Adrenal gland (tissue), 12 donors: ENCODE data around the gene KLF17. TPM values are rescaled to one million over a fixed set of nuclear protein-coding genes. Genes with fewer than 3 reads are reported as not detected.

Source experiments
- DNase-seq, 7 donors: peaks; one replicate each; pipeline ENCODE4 v3.0.0-alpha.2; 2019 to 2020
- H3K27ac ChIP-seq, 5 donors: fragments of 200-600 bp; sonication (generic) in 4 of 5; 1 replicate in 3 of 5; 2 replicates in 2 of 5; pipeline versions ENCODE4 v1.5.1 to v1.8.0; 2016 to 2020; ENCODE audit warnings: mild to moderate bottlenecking in 1 of 5
- H3K27me3 ChIP-seq: fragments of 200-600 bp; 2 replicates; pipeline ENCODE4 v1.8.0; 2021
- H3K36me3 ChIP-seq, 2 donors: fragments of 200-600 bp; replicated peaks in 1 of 2; 1 replicate in 1 of 2; 2 replicates in 1 of 2; pipeline versions ENCODE4 v1.5.1 to v1.8.0; 2018 to 2022
- H3K4me1 ChIP-seq, 2 donors: fragments of 200-600 bp; replicated peaks in 1 of 2; 1 replicate in 1 of 2; 2 replicates in 1 of 2; pipeline versions ENCODE4 v1.5.1 to v1.8.0; 2018 to 2021
- H3K4me3 ChIP-seq, 4 donors: fragments of 200-600 bp; sonication (generic) in 3 of 4; one replicate each; pipeline ENCODE4 v1.5.1; 2016 to 2018
- H3K9me3 ChIP-seq, 3 donors: fragments of 200-600 bp; sonication (generic) in 1 of 3; replicated peaks in 1 of 3; 1 replicate in 2 of 3; 2 replicates in 1 of 3; pipeline versions ENCODE4 v1.5.1 to v1.8.0; 2016 to 2021
- CTCF ChIP-seq, 6 experiments: fragments of 450-650 bp in 4 of 6; fragments of 200-600 bp in 2 of 6; sonication (generic) in 1 of 6; IDR thresholded peaks; 1 replicate in 5 of 6; 2 replicates in 1 of 6; pipeline versions ENCODE4 v1.5.1 to v1.8.0; 2016 to 2021; ENCODE audit warnings: antibody characterized with exemption in 6 of 6, mild to moderate bottlenecking in 2 of 6, moderate library complexity in 1 of 6
- POLR2A ChIP-seq, 2 donors: fragments of 450-650 bp; IDR thresholded peaks; one replicate each; pipeline ENCODE4 v1.6.1; 2017; ENCODE audit warnings: antibody characterized with exemption in 2 of 2, mild to moderate bottlenecking in 2 of 2, moderate library complexity in 1 of 2
- WGBS, 4 donors: extraction: QIAGEN DNeasy Blood & Tissue Kit in 2 of 4; methylation state at CpG; one replicate each; pipeline versions ENCODE4 v1.1.5 to v1.1.7; 2013 to 2017; 5-methylcytosine and 5-hydroxymethylcytosine counted together
- intact Hi-C, 2 donors: fragments of 100-400 bp; cut with DNase I; formaldehyde crosslinking; loops; one replicate each; pipeline versions ENCODE4 v1.14.1 to v1.15.0; 2022 to 2023
- polyA plus RNA-seq, 3 donors: library from polyadenylated mRNA; stranded (reverse); fragments of 200-250 nt in 2 of 3; fragments of 350-450 nt in 1 of 3; fragmentation: Illumina TruSeq in 1 of 3; extraction: RNeasy Lipid Tissue Mini Kit (QIAGEN cat#74804) in 1 of 3; gene quantifications; one replicate each; pipeline ENCODE4 v1.2.3, GENCODE V29; 2013 to 2014
- total RNA-seq, 9 donors: library from RNA; depleted of rRNA in 4 of 9; stranded (reverse); fragments of >200 nt in 4 of 9; fragments of 120-200 nt in 1 of 9; fragmentation: NEBNext Ultra II Directional in 1 of 9; extraction: Animal tissue kit (Norgen Biotek cat#: 25700) in 1 of 9; gene quantifications; one replicate each; pipeline versions ENCODE4 v1.1.0 to v1.2.4, GENCODE V29; 2013 to 2023
- donor health status: healthy with polysubstance abuse.
- donor health status: Bipolar disorder and iron deficiency.
- donor health status: DM: yes; HTN: yes; CAD: no.
- donor health status: DM: no; HTN: no; CAD: no.
- donor health status: DM: no; HTN: no; CAD: no.
- donor health status: DM: yes; HTN: yes; CAD: no.

Gene KLF17
- total and polyA plus RNA-seq, 12 donors: 0.14 to 4.6 (median 0.78) TPM; not detected in 1

DNA sequence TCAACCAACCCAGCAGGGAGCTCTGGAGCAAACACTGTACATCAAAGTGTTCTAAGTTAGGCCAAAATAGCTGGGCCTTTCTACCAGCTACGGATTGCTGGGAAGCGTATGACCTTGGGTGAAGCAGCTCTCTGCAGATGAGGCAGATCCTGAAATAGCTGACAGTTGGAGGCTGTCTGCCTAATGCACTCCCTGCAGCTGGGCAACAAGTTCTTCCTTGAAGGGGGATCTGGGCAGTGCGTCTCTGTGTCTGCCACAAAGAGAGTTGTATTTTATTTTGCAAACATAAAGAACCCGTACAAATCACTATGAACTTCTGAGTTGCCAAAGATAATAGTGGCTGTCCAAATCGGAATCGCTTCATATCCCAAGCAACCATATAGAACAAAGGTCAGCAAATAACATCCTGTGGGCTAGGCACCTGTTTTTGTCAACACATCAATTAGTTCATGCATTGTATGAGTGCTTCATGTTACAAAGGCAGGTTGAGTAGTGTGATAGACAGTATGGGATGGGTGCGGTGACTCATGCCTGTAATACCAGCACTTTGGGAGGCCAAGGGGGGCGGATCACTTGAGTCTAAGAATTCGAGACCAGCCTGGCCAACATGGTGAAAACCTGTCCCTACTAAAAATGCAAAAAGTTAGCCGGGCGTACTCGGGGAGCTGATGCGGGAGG lies 29.1 kb upstream of the KLF17 start:
- no peak overlapping the region for H3K4me3 ChIP-seq
- peaks cover 9 to 11% of the 10 kb centered on the region in 2 donors for H3K4me1 ChIP-seq
- H3K27me3 ChIP-seq: no peaks in the 10 kb centered on the region
- intact Hi-C loops: no loop called here
- H3K9me3 ChIP-seq: no peaks in the 10 kb centered on the region
- H3K27ac ChIP-seq: peak overlapping the region; percentile 12 to 89 (median 70)
- peak; percentile 56 to 83 (median 76) for DNase-seq
- no peaks in the 10 kb centered on the region for H3K36me3 ChIP-seq
- TF ChIP-seq POLR2A (IDR thresholded peaks at IDR 0.05) (peak in 1 of 2 donors; percentile 40), CTCF (IDR thresholded peaks at IDR 0.05) (no peak)
- 45 to 49% (median 45%) methylated on average over 12 to 13 of the region's 13 CpGs for WGBS, 4 donors

DNA sequence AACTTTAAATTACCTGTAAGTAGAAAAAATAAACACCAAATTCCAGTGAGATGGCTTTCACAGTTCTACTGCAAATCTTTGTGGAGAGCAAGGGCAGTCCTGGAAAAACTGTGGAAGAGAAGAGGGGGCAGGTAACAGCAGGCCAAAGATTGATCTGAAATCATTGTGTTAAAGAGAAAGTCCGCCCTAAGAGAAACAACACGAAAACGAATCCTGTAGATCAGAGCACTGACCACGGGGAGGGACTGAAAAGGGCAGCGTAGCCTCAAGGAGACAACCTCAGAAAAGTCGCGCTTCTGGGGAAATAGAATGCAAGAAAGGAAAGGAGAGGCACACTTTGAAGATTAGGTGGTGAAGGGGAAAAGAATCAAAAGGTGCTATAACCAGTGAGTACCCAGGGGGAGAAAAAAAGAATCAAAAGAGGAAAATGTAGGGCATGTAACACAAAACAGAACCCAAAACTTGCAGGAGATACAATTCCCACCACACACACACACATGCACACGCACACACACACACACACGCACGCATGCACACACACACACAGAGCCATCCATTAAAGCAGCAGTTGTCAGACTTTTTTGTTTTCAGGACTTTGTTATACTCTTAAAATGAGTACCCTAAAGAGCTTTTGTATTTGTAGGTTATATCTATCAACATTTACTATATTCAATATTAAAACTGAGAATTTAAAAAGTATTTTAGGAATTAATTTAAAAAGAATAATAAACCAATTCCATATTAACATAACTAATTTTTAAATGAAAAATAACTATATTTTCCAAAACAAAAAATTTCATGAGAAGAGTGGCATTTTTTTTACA lies 28.0 kb upstream of the KLF17 start:
- DNase-seq: no peak
- Histone ChIP-seq H3K36me3 (no peaks in the 10 kb centered on the region), H3K4me3 (no peak overlapping the region), H3K27ac (peak overlapping the region in 4 of 5 donors; percentile 36 to 78 (median 70)), H3K9me3 (no peaks in the 10 kb centered on the region), H3K4me1 (peaks cover 9 to 11% of the 10 kb centered on the region in 2 donors), H3K27me3 (no peaks in the 10 kb centered on the region)
- intact Hi-C loops: no loop called here
- no peak for TF ChIP-seq CTCF (IDR thresholded peaks at IDR 0.05)
- TF ChIP-seq POLR2A (IDR thresholded peaks at IDR 0.05): no peak
- WGBS, 4 donors: 39 to 49% (median 44%) methylated on average over 10 of the region's 10 CpGs

DNA sequence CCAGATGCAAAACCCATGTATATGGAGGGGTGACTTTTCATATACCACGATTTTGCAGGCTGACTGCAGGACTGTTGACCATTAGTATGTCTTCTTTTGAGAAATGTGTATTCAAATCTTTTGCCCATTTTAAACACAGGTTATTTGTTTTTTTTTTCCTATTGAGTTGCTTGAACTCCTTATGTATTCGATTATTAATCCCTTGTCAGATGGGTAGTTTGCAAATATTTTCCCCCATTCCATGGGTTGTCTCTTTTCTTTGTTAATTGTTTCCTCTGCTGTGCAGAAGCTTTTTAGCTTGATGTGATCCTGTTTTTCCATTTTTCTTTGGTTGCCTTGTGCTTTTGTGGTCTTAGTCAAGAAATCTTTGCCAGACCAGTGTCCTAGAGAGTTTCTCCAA lies 24.6 kb upstream of the KLF17 start:
- 84 to 90% (median 88%) methylated on average over 2 of the region's 2 CpGs for WGBS, 4 donors
- intact Hi-C loops: no loop called here
- Histone ChIP-seq H3K9me3 (no peaks in the 10 kb centered on the region), H3K4me3 (no peak overlapping the region), H3K27me3 (no peaks in the 10 kb centered on the region), H3K27ac (no peak overlapping the region), H3K4me1 (peaks cover 8 to 9% of the 10 kb centered on the region in 2 donors), H3K36me3 (no peaks in the 10 kb centered on the region)
- DNase-seq: no peak
- TF ChIP-seq CTCF (IDR thresholded peaks at IDR 0.05) (no peak), POLR2A (IDR thresholded peaks at IDR 0.05) (no peak)

DNA sequence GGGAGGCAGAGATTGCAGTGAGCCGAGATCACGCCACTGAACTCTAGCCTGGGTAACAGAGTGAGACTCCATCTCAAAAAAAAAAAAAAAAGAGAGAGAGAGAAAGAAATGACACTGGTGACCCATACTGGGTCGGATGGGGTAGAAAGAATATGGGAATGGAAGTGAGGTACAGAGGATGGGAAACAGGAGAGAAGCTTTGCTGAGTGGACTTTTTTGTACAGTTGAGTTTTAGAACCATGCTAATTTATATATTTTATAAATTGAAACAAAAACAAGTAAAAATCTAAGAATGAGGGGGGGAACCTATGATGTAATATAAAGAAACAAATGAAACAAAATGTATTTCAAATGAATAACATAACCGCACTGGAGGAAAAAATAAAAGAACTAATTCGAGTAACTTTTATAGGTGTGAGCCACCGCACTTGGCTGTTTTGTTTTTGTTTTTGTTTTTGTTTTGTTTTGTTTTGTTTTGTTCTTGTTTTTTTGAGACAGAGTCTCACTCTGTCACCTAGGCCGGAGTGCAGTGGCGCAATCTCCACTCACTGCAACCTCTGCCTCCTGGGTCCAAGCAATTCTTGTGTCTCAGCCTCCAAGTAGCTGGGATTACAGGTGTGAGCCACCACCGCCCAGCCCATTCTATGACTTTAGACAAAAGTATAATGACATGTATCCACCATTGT lies 18.3 kb upstream of the KLF17 start:
- intact Hi-C loops: no loop called here
- H3K27me3 ChIP-seq: no peaks in the 10 kb centered on the region

More for the DNA sequence above, 18.3 kb upstream of the KLF17 start:
- Histone ChIP-seq H3K27ac (peak overlapping the region in 4 of 5 donors; percentile 8 to 87 (median 60)), H3K9me3 (no peaks in the 10 kb centered on the region), H3K36me3 (no peaks in the 10 kb centered on the region), H3K4me1 (peaks cover 0 to 6% of the 10 kb centered on the region in 2 donors), H3K4me3 (no peak overlapping the region)
- 86 to 91% (median 87%) methylated on average over 9 of the region's 9 CpGs for WGBS, 4 donors
- TF ChIP-seq POLR2A (IDR thresholded peaks at IDR 0.05) (no peak), CTCF (IDR thresholded peaks at IDR 0.05) (no peak)
- DNase-seq: no peak
